Astrocyte (in vitro differentiated cells and primary cell): ENCODE measurements around the gene CNGA1.
"Not testable (repeated sequence)": the region's sequence is repeated elsewhere in the genome, so short reads cannot be mapped to it uniquely, and the experiment has no call there.

Source experiments
- CTCF ChIP-seq: IDR thresholded peaks from 2 replicates; pipeline ENCODE4 v1.5.1; 2011; ENCODE audit warnings: low read depth, mild to moderate bottlenecking, inconsistent platforms, low read length, moderate library complexity; ENCODE audit not compliant: insufficient read depth
- EZH2 ChIP-seq: IDR thresholded peaks from 2 replicates; pipeline ENCODE4 v1.6.1; 2012; ENCODE audit warnings: mild to moderate bottlenecking, low read length, inconsistent platforms; ENCODE audit not compliant: insufficient read depth

GRCh38 chr4:47923261-47923608, 93.2 kb downstream of the CNGA1 start:
- TF ChIP-seq CTCF, EZH2: not testable (repeated sequence)
